H1 (cell line): ENCODE data around the gene FGL2. TPM values are rescaled to one million over a fixed set of nuclear protein-coding genes. Genes with fewer than 3 reads are reported as not detected.
"Not testable (repeated sequence)": the region's sequence is repeated elsewhere in the genome, so short reads cannot be mapped to it uniquely, and the experiment has no call there.

Experiments used
- CTCF ChIA-PET: fragments of 300-600 bp; sonication (Branson Sonifier 250); formaldehyde crosslinking; loops from one replicate; lab custom pipeline; 2021; ENCODE audit not compliant: partially characterized antibody; lab: Charles Lee
- POLR2A ChIA-PET: fragments of 300-600 bp; sonication (Branson Sonifier 250); formaldehyde crosslinking; loops from one replicate; lab custom pipeline; 2021; ENCODE audit warnings: inconsistent platforms; ENCODE audit not compliant: partially characterized antibody; lab: Charles Lee
- DNase-seq, 2 experiments: peaks; one replicate each; pipeline versions ENCODE4 v3.0.0 to v3.0.0-alpha.2; 2010 to 2022; ENCODE audit warnings: low spot score in 2 of 2, low read depth in 1 of 2, mixed read lengths in 1 of 2
- FAIRE-seq: peaks from 2 replicates; lab custom pipeline; 2011; peaks lifted over from hg19 to GRCh38; lab: Jason Lieb, UNC
- H2AFZ ChIP-seq: 2 replicates; pipeline ENCODE4 v1.8.1; 2012; ENCODE audit warnings: low read length, inconsistent platforms
- H2AK5ac ChIP-seq: 2 replicates; pipeline ENCODE4 v1.6.1; 2013; ENCODE audit warnings: low read depth, low read length
- H2BK120ac ChIP-seq: replicated peaks from 2 replicates; pipeline ENCODE3; 2013; ENCODE audit warnings: low read depth, low read length, inconsistent platforms
- H2BK12ac ChIP-seq: 2 replicates; pipeline ENCODE4 v1.6.1; 2013; ENCODE audit warnings: low read depth, low read length
- H2BK15ac ChIP-seq: 2 replicates; pipeline ENCODE4 v1.6.1; 2013; ENCODE audit warnings: low read length
- H2BK20ac ChIP-seq: 2 replicates; pipeline ENCODE4 v1.6.1; 2013; ENCODE audit warnings: low read length
- H2BK5ac ChIP-seq: 2 replicates; pipeline ENCODE4 v1.6.1; 2013; ENCODE audit warnings: low read depth, low read length
- H3K14ac ChIP-seq: 2 replicates; pipeline ENCODE4 v1.6.1; 2013; ENCODE audit warnings: inconsistent platforms; ENCODE audit not compliant: insufficient read length
- H3K18ac ChIP-seq: 2 replicates; pipeline ENCODE4 v1.6.1; 2013; ENCODE audit warnings: low read length; ENCODE audit errors: extremely low read depth
- H3K23ac ChIP-seq: 2 replicates; pipeline ENCODE4 v1.6.1; 2013; ENCODE audit warnings: inconsistent platforms; ENCODE audit not compliant: insufficient read length
- H3K23me2 ChIP-seq: 2 replicates; pipeline ENCODE4 v1.6.1; 2013; ENCODE audit warnings: low read depth, low read length
- H3K27ac ChIP-seq: 2 replicates; pipeline ENCODE4 v1.6.1; 2011; ENCODE audit warnings: low read depth, low read length, inconsistent platforms
- H3K27me3 ChIP-seq, 4 experiments: replicated peaks in 1 of 4; 1 replicate in 1 of 4; 2 replicates in 3 of 4; pipeline versions ENCODE4 v1.6.1 to v1.8.1; 2011 to 2013; ENCODE audit warnings: low read length in 3 of 4, mild to moderate bottlenecking in 3 of 4, inconsistent platforms in 2 of 4, mixed read lengths in 2 of 4, moderate library complexity in 1 of 4; ENCODE audit not compliant: control insufficient read depth in 3 of 4, insufficient read depth in 3 of 4; ENCODE audit errors: extremely low read depth in 1 of 4
- H3K36me3 ChIP-seq, 4 experiments: 2 replicates each; pipeline versions ENCODE4 v1.6.1 to v1.8.1; 2011 to 2013; ENCODE audit warnings: mild to moderate bottlenecking in 4 of 4, low read length in 3 of 4, moderate library complexity in 2 of 4, control low read depth in 1 of 4, inconsistent platforms in 1 of 4; ENCODE audit not compliant: insufficient read depth in 4 of 4, control insufficient read depth in 2 of 4
- H3K4ac ChIP-seq: replicated peaks from 2 replicates; pipeline ENCODE3; 2013; ENCODE audit warnings: low read length, low read depth, mixed read lengths, inconsistent platforms; ENCODE audit not compliant: insufficient read length
- H3K4me1 ChIP-seq, 4 experiments: replicated peaks in 1 of 4; 1 replicate in 1 of 4; 2 replicates in 3 of 4; pipeline versions ENCODE4 v1.6.1 to v1.8.1; 2011 to 2013; ENCODE audit warnings: low read length in 3 of 4, inconsistent platforms in 2 of 4, mixed read lengths in 1 of 4; ENCODE audit not compliant: insufficient read depth in 4 of 4, control insufficient read depth in 3 of 4
- H3K4me2 ChIP-seq, 2 experiments: 2 replicates each; pipeline versions ENCODE4 v1.6.1 to v1.8.1; 2011 to 2013; ENCODE audit warnings: low read depth in 2 of 2, low read length in 2 of 2, control low read depth in 1 of 2, inconsistent platforms in 1 of 2, mild to moderate bottlenecking in 1 of 2; ENCODE audit not compliant: insufficient read depth in 1 of 2
- H3K4me3 ChIP-seq, 4 experiments: fragments of 200-600, 300-600 bp in 1 of 4; sonication (generic), shearing (Covaris generic), sonication (Bioruptor Twin) in 1 of 4; 2 replicates each; pipeline versions ENCODE4 v1.5.1 to v1.8.1; 2011 to 2016; ENCODE audit warnings: low read length in 4 of 4, low read depth in 3 of 4, control low read depth in 2 of 4, inconsistent platforms in 2 of 4, mild to moderate bottlenecking in 2 of 4, mixed read lengths in 1 of 4, moderate library complexity in 1 of 4; ENCODE audit not compliant: insufficient read depth in 2 of 4; ENCODE audit errors: extremely low read depth in 1 of 4
- H3K56ac ChIP-seq: replicated peaks from 2 replicates; pipeline ENCODE3; 2013; ENCODE audit warnings: low read depth, mild to moderate bottlenecking, mixed read lengths, low read length, inconsistent platforms; ENCODE audit not compliant: insufficient read length
- H3K79me1 ChIP-seq: 2 replicates; pipeline ENCODE4 v1.6.1; 2013; ENCODE audit warnings: low read depth, low read length, control low read depth
- H3K79me2 ChIP-seq, 2 experiments: 2 replicates each; pipeline versions ENCODE4 v1.6.1 to v1.8.1; 2012 to 2013; ENCODE audit warnings: low read length in 2 of 2, mild to moderate bottlenecking in 2 of 2, inconsistent platforms in 1 of 2; ENCODE audit not compliant: insufficient read depth in 2 of 2, control insufficient read depth in 1 of 2
- H3K9ac ChIP-seq, 4 experiments: replicated peaks in 1 of 4; 1 replicate in 1 of 4; 2 replicates in 3 of 4; pipeline versions ENCODE4 v1.6.1 to v1.8.1; 2011 to 2013; ENCODE audit warnings: low read depth in 3 of 4, low read length in 3 of 4, control low read depth in 2 of 4, mild to moderate bottlenecking in 2 of 4, moderate library complexity in 2 of 4, inconsistent platforms in 1 of 4; ENCODE audit errors: extremely low read depth in 1 of 4
- H3K9me3 ChIP-seq, 2 experiments: 2 replicates each; pipeline versions ENCODE4 v1.6.1 to v1.8.1; 2012 to 2013; ENCODE audit warnings: mild to moderate bottlenecking in 2 of 2, moderate library complexity in 2 of 2, control low read depth in 1 of 2, inconsistent platforms in 1 of 2, low read depth in 1 of 2, low read length in 1 of 2, mixed read lengths in 1 of 2; ENCODE audit not compliant: insufficient read depth in 2 of 2
- H4K20me1 ChIP-seq, 2 experiments: replicated peaks in 1 of 2; 2 replicates each; pipeline versions ENCODE3 to v1.8.1; 2011 to 2013; ENCODE audit warnings: inconsistent platforms in 2 of 2, low read length in 2 of 2, mild to moderate bottlenecking in 1 of 2; ENCODE audit not compliant: insufficient read depth in 2 of 2, control insufficient read depth in 1 of 2
- H4K5ac ChIP-seq: 2 replicates; pipeline ENCODE4 v1.6.1; 2013; ENCODE audit warnings: low read length, low read depth, mixed read lengths, inconsistent platforms; ENCODE audit not compliant: insufficient read length
- H4K8ac ChIP-seq: 2 replicates; pipeline ENCODE4 v1.8.0; 2013; ENCODE audit warnings: mild to moderate bottlenecking, moderate library complexity, low read length, inconsistent platforms; ENCODE audit not compliant: insufficient read depth; ENCODE audit errors: extremely low read depth
- H4K91ac ChIP-seq: replicated peaks from 2 replicates; pipeline ENCODE3; 2013; ENCODE audit warnings: low read length, mixed read lengths, inconsistent platforms; ENCODE audit not compliant: insufficient read length
- polyA plus RNA-seq, 7 experiments: library from polyadenylated mRNA; depleted of rRNA in 3 of 7; stranded (reverse) in 5 of 7; unstranded in 2 of 7; fragments of >200 nt in 5 of 7; fragments of 200-250 nt in 2 of 7; gene quantifications; 1 replicate in 5 of 7; 2 replicates in 1 of 7; 4 replicates in 1 of 7; pipeline versions ENCODE4 v1.2.1 to v1.2.3, GENCODE V29; 2011 to 2013; ENCODE audit warnings: missing spikeins in 2 of 7, mixed read lengths in 2 of 7
- total RNA-seq: library from RNA; stranded (reverse); fragmentation: NEBNext Ultra II Directional; extraction: Animal tissue kit (Norgen Biotek cat#: 25700); gene quantifications from 2 replicates; pipeline ENCODE4 v1.2.1, GENCODE V29; 2021

Gene FGL2
- total and polyA plus RNA-seq, 2 of the 8 experiments (the other 6 are each of a cell fraction or from before 2014, with no cell fraction given) = not detected

- H2BK20ac ChIP-seq, H3K9me3 ChIP-seq, H3K27ac ChIP-seq, CTCF ChIA-PET, H3K9ac ChIP-seq, H4K8ac ChIP-seq, H2BK12ac ChIP-seq, H3K79me2 ChIP-seq, H2BK5ac ChIP-seq, H3K36me3 ChIP-seq, H4K20me1 ChIP-seq, H3K4ac ChIP-seq, H3K4me2 ChIP-seq, H3K23ac ChIP-seq, H3K14ac ChIP-seq, H2BK120ac ChIP-seq, POLR2A ChIA-PET, H4K91ac ChIP-seq, H3K18ac ChIP-seq, H2AK5ac ChIP-seq, FAIRE-seq, H2AFZ ChIP-seq, H3K23me2 ChIP-seq, H3K27me3 ChIP-seq, H4K5ac ChIP-seq, H3K56ac ChIP-seq, H2BK15ac ChIP-seq, H3K79me1 ChIP-seq, H3K4me3 ChIP-seq, DNase-seq, H3K4me1 ChIP-seq: not testable (repeated sequence)
Measured at GRCh38 chr7:77228795-77229194, 29.2 kb upstream of the FGL2 start.
